Measurements from ENCODE around the gene NPIPA8.
"Not testable (repeated sequence)": the region's sequence is repeated elsewhere in the genome, so short reads cannot be mapped to it uniquely, and the experiment has no call there.

The NPIPA8 gene
- total RNA-seq, result 0 reads per million in 2 donors

- not testable (repeated sequence) for DNase-seq
These were observed at the start of gene NPIPA8 for GRCh38 chr16:18336636-18337035. NPIPA8 (minus strand) TSS chr16:18336736; CDS start chr16:18332662, 4,074 bp downstream.

DNA sequence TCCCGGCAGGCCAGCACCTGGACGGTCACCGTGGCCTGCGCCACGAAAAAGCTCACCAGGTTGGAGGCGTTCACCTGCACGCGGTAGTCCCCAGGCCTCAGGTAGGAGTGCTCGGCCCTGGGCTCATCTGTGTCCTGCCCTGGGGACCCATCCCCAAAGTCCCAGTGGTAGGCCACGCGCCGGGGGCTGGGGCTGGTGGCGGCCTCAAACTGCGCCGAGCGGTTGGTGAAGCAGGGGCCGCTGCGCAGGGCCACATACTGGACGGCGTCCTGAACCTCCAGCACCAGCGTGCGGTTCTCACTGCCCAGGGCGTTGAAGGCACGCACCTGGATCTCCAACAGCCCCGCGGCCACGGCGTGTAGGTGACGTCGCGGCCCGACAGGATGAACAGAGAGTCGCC is 48.7 kb upstream of the NPIPA8 start:
- DNase-seq, result not testable (repeated sequence)

- DNase-seq, result not testable (repeated sequence)
These were observed 48.3 kb upstream of the NPIPA8 start for GRCh38 chr16:18384869-18385268.

DNA sequence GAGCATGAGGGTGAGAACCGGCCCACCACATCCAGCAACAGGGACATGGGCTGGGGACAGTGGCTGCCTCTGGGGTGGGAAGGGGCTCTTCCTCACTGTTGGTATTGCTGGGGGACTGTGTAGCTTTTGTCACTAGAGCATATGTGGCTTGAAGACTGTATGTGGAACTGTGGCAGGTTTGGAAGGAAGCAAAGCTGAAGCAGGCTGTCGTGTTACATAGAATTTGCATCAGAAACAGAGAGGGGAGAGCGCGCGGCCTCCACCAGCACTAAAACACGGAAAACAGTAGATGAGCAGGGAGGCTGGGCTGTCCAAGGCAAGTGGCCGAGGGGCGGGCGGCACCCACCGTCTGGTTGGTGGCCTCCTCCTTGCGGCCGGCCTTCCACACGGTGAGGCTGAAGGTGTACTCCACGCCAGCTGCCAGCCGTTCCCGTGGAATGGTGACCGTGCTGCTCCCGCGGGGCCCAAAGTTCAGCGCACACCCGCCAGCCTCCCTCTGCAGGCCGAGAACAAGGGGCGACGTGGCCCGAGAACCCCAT is 47.6 kb upstream of the NPIPA8 start:
- DNase-seq, result not testable (repeated sequence)

DNA sequence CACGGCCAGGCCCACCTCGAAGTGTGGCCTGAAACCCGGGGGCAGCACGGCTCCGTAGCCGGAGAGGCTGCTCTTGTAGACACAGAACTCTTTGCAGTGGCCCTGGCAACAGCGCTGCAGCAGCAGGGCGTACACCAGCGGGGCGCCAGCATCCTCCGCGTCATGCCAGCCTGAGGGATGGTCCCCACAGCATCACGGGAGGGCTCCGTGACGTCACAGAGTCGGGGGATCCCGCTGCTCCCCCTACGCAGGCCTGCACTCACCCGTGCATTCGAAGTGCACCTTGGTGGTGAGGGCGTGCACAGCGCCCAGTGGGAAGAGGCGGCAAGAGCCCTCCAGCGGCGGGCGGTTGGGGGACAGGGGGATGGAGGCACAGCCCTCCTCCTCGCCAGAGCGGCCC is 46.2 kb upstream of the NPIPA8 start:
- not testable (repeated sequence) for DNase-seq

DNA sequence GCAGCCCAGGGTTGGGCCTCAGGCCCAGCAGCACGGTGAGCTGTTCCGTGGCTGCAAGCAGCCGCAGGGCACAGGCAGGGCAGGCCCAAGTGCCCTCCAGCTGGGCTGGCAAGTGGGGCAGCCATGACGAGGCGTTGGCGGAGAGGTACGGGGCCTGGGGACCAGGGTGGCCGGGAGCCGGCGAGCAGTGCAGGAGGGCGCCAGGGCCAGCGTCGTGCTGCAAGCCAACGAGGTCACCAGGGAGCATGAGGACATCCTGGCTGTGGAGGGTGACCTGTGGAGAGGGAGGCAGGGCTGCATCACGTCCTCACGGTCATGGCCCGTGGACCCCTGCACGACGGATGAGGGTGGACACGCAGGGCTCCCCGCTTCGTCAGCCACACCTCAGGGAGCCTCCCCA is 11.2 kb upstream of the NPIPA8 start:
- not testable (repeated sequence) for DNase-seq

- not testable (repeated sequence) for DNase-seq
These were observed 10.5 kb upstream of the NPIPA8 start for GRCh38 chr16:18346993-18347392.

GRCh38 chr16:18344634-18345033 is 8.1 kb upstream of the NPIPA8 start:
- not testable (repeated sequence) for DNase-seq

DNA sequence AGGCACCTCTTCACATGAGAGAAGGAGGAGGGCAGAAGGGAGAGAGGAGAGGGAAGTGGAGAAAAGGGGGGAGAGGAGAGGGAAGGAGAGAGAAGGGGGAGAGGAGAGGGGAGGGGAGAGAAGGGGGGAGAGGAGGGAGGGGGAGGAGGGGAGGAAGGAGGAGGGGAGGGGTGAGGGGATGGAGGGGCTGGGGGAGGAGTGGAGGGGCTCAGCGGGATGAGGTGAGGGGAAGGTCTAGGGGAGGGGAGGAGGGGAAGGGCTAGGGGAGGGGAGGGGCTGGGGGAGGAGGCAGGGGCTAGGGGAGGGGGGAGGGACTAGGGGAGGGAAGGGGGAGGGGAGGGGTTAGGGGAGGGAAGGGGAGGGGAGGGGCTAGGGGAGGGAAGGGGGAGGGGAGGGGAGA is 5.5 kb upstream of the NPIPA8 start:
- not testable (repeated sequence) for DNase-seq

- not testable (repeated sequence) for DNase-seq
These were observed 5.0 kb upstream of the NPIPA8 start for GRCh38 chr16:18341417-18341960.

- DNase-seq, result not testable (repeated sequence)
These were observed 2.7 kb upstream of the NPIPA8 start for GRCh38 chr16:18339210-18339609.

- DNase-seq, result not testable (repeated sequence)
These were observed 24.7 kb downstream of the NPIPA8 start for GRCh38 chr16:18311811-18312210.

DNA sequence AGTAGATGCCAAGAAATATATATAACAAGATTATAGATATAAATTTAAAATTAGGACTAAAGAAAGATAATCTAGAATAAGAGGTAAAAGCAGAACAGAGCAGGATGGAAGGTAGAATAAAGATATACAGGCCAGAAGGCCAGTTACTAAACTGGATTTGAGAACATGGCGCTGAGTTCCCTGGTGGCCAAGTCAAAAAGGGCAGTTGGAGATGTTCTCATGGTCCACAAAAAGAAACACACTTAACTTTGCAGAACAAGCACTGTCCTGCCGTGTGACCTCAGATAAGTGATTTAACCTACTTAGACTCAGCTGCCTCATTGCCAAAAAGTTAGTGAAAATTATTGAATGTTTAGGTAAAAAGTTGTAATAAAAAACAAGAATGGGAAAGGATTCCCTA is 27.4 kb downstream of the NPIPA8 start:
- not testable (repeated sequence) for DNase-seq

- not testable (repeated sequence) for DNase-seq
These were observed 29.3 kb downstream of the NPIPA8 start for GRCh38 chr16:18307241-18307640.

- not testable (repeated sequence) for DNase-seq
These were observed 30.5 kb downstream of the NPIPA8 start for GRCh38 chr16:18306066-18306465.

DNA sequence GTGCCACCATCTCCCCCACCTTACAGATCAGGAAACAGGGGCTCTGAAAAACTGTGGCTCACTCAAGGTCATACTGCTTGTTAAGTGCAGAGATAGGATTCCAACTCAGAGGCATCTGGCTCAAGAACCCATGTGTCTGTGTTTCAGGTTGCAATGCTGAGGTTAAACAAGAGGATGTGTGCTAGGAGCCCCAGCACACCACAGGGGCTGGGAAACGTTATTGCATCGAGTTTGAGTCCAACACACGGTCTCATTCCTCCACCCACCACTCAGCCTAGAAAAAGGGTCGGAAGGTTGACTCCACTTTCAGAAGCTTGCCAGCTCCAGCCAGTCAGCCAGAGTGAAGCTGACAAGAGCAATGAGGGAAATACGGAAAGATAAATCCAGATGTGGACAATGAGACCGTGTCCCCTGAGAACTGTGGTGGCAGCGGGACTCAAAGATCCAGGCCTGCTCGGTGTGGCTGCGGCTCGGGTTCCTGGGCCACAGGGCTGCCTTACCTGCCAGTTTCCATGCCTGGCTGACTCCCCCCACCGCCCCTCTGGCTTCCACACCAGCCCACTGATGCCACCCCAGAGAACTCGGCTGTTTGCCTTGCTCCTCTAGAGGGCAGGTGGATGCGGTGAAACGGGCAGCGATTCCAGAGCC is 33.4 kb downstream of the NPIPA8 start:
- DNase-seq, result not testable (repeated sequence)

- DNase-seq, result not testable (repeated sequence)
These were observed 38.8 kb downstream of the NPIPA8 start for GRCh38 chr16:18297714-18298113.

- DNase-seq, result not testable (repeated sequence)
These were observed 39.6 kb downstream of the NPIPA8 start for GRCh38 chr16:18296931-18297330.

DNA sequence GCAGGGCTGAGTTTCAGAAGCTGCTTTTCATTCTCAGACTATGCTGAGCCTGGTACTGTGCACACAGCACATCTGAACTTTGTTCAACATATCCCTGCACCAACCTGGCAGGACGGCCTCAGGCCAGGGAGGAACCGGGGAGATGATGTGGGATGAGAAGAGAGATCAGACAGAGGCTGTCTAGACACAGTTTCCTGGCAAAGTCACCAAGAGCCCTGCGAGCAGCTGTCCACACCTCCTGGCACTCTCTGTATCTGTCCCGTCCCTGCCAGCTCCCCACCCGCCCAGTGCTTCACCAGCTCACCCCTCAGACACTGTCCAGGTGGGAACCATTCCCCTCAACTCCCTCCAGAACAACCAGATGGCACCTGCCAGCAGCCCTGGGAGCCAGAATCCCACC is 42.2 kb downstream of the NPIPA8 start:
- DNase-seq, result not testable (repeated sequence)

- not testable (repeated sequence) for DNase-seq
These were observed 43.1 kb downstream of the NPIPA8 start for GRCh38 chr16:18293337-18293956.

GRCh38 chr16:18290959-18291358 is 45.6 kb downstream of the NPIPA8 start:
- DNase-seq, result not testable (repeated sequence)

GRCh38 chr16:18286342-18286741 is 50.2 kb downstream of the NPIPA8 start:
- DNase-seq, result not testable (repeated sequence)

GRCh38 chr16:18280319-18280718 is 56.2 kb downstream of the NPIPA8 start:
- not testable (repeated sequence) for DNase-seq

DNA sequence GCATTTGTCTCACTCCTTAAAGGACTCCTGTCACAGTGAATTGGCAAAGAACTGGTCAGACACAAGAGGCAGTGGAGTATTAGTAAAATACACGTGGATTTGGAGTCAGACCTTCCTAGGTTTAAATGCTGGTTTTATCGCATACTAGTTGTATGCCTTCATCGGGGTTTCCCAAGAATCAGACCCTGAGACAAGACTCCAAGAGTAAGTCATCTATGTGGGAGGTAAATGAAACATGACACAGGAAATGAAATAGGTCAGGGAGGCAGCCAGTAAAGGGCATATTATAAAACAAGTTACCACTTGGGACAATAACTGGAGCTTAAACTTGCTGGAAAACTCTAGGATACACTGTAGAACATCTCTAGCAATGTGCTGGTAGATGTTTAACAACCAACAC is 59.8 kb downstream of the NPIPA8 start:
- not testable (repeated sequence) for DNase-seq
